Panc1 (cell line): ENCODE measurements around the gene COG7. TPM values are rescaled to one million over a fixed set of nuclear protein-coding genes. Genes with fewer than 3 reads are reported as not detected.

Source experiments
- ATAC-seq: fragments of 200-7000 bp; cut with Tn5 transposase; 2 replicates; pipeline ENCODE4 v1.9.1; 2020; ENCODE audit warnings: mild to moderate bottlenecking, moderate library complexity
- BruUV-seq: library from RNA; stranded (reverse); fragments of 400-500 nt; replicated peaks from 2 replicates; lab custom pipeline; 2021; lab: Mats Ljungman, UMichigan
- CTCF ChIA-PET: fragments of 300-600 bp; sonication (Branson Sonifier 250); formaldehyde crosslinking; loops from one replicate; lab custom pipeline; 2022; ENCODE audit warnings: antibody characterized with exemption; lab: Charles Lee
- POLR2A ChIA-PET: fragments of 300-600 bp; sonication (Branson Sonifier 250); formaldehyde crosslinking; loops from one replicate; lab custom pipeline; 2022; ENCODE audit warnings: antibody characterized with exemption; lab: Charles Lee
- DNase-seq: peaks from one replicate; pipeline ENCODE4 v3.0.0-alpha.2; 2010; ENCODE audit warnings: low read depth, low spot score
- H3K27ac ChIP-seq: 2 replicates; pipeline ENCODE4 v1.5.1; 2011; ENCODE audit warnings: mild to moderate bottlenecking, low read length, inconsistent platforms
- H3K27me3 ChIP-seq: fragments of 200-500 bp; sonication (Bioruptor generic); 2 replicates; pipeline ENCODE4 v1.6.0; 2014; ENCODE audit warnings: low read length, inconsistent platforms; ENCODE audit not compliant: control insufficient read depth, insufficient read depth
- H3K36me3 ChIP-seq: fragments of 200-500 bp; sonication (Bioruptor generic); 2 replicates; pipeline ENCODE4 v1.5.1; 2014; ENCODE audit warnings: inconsistent platforms, mild to moderate bottlenecking, low read length, moderate library complexity; ENCODE audit not compliant: control insufficient read depth, insufficient read depth
- H3K4me1 ChIP-seq: 2 replicates; pipeline ENCODE4 v1.5.1; 2011; ENCODE audit warnings: inconsistent platforms, mild to moderate bottlenecking, low read length, moderate library complexity; ENCODE audit not compliant: control insufficient read depth, insufficient read depth
- H3K4me3 ChIP-seq, 2 experiments: 2 replicates each; pipeline ENCODE4 v1.5.1; 2011 to 2012; ENCODE audit warnings: low read depth in 2 of 2, low read length in 2 of 2, mild to moderate bottlenecking in 2 of 2, inconsistent platforms in 1 of 2, moderate library complexity in 1 of 2
- H3K9me3 ChIP-seq: fragments of 200-500 bp; sonication (Bioruptor generic); 2 replicates; pipeline ENCODE4 v1.5.1; 2014; ENCODE audit warnings: low read depth, mild to moderate bottlenecking, inconsistent platforms, low read length, moderate library complexity; ENCODE audit not compliant: control insufficient read depth, insufficient read depth
- POLR2AphosphoS5 ChIP-seq: IDR thresholded peaks from 2 replicates; pipeline ENCODE4 v1.6.1; 2012; ENCODE audit warnings: mild to moderate bottlenecking, low read depth, low read length, moderate library complexity
- SIN3A ChIP-seq: IDR thresholded peaks from 2 replicates; pipeline ENCODE4 v1.6.1; 2012; ENCODE audit warnings: low read depth, mild to moderate bottlenecking, low read length, moderate library complexity, borderline replicate concordance; ENCODE audit not compliant: insufficient read depth
- TCF7L2 ChIP-seq: IDR thresholded peaks from 2 replicates; pipeline ENCODE4 v1.6.1; 2011; ENCODE audit warnings: mild to moderate bottlenecking, low read depth, low read length, inconsistent platforms
- in situ Hi-C: cut with HindIII; loops from 2 replicates; pipeline ENCODE4 v1.10.0; 2016; ENCODE audit warnings: low sequenced_read_pairs, low pct_unique_long_range_greater_than_20kb
- intact Hi-C: fragments of 100-400 bp; cut with micrococcal nuclease; formaldehyde crosslinking; loops from one replicate; pipeline ENCODE4 v1.10.0; 2022; ENCODE audit not compliant: unreplicated experiment
- total RNA-seq: library from RNA; stranded (reverse); gene quantifications from one replicate; pipeline ENCODE4 v1.2.1, GENCODE V29; 2021; ENCODE audit not compliant: unreplicated experiment
- TF ChIP-seq, protein P1 (sequence below): fragments of 450-650 bp; IDR thresholded peaks from 2 replicates; pipeline ENCODE4 v1.5.1; 2017; ENCODE audit warnings: mild to moderate bottlenecking
- TF ChIP-seq, protein P2 (sequence below), 2 experiments: IDR thresholded peaks; 2 replicates each; pipeline ENCODE4 v1.6.1; 2011 to 2012; ENCODE audit warnings: low read depth in 2 of 2, control low read depth in 1 of 2, low read length in 1 of 2, mild to moderate bottlenecking in 1 of 2, moderate library complexity in 1 of 2; ENCODE audit not compliant: insufficient read depth in 1 of 2

Gene COG7
- total RNA-seq, 1 experiment from 2014 or later, result 25.3 TPM

DNA sequence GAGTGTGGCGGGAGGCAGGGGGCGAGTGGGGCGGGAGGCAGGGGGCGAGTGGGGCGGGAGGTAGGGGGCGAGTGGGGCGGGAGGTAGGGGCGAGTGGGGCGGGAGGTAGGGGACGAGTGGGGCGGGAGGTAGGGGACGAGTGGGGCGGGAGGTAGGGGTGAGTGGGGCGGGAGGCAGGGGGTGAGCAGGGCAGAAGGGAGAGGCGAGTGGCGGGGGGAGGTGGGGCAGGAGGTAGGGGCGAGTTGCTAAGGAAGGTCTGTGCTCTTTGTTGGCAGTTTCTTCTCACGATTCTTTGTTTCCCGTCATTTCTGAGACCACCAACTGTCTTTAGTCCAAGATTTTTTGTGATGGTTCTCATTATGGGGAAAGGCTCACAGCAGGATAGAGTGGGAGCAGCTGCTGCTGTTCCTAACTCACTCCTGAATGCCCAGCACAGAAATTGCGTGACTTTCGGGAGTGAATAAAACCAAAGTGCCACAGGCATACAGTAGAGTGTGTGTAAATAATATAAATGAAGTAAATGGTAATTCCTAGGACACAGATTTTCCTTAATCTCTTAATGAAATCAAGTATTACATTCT lies 44.7 kb downstream of the COG7 start:
- no peak overlapping the region for H3K4me3 ChIP-seq
- H3K36me3 ChIP-seq, result peaks cover 6% of the 10 kb centered on the region
- H3K27ac ChIP-seq, result peak overlapping the region; percentile 72; the same call in 1 of the 2 replicates
- H3K9me3 ChIP-seq, result no peaks in the 10 kb centered on the region
- ChIA-PET POLR2A (interaction anchor here (0.6 kb wide), 1 partner anchor 95 kb away, joined by 3 read pairs; no protein-coding TSS in a partner anchor), CTCF (interaction anchor here (0.6 to 0.7 kb wide), 3 partner anchors 15 to 323 kb away, joined by 3 to 7 read pairs (median 3); no protein-coding TSS in a partner anchor)
- no peak for TF ChIP-seq TCF7L2
- TF ChIP-seq POLR2AphosphoS5, result no peak
- TF ChIP-seq, protein P1, sequence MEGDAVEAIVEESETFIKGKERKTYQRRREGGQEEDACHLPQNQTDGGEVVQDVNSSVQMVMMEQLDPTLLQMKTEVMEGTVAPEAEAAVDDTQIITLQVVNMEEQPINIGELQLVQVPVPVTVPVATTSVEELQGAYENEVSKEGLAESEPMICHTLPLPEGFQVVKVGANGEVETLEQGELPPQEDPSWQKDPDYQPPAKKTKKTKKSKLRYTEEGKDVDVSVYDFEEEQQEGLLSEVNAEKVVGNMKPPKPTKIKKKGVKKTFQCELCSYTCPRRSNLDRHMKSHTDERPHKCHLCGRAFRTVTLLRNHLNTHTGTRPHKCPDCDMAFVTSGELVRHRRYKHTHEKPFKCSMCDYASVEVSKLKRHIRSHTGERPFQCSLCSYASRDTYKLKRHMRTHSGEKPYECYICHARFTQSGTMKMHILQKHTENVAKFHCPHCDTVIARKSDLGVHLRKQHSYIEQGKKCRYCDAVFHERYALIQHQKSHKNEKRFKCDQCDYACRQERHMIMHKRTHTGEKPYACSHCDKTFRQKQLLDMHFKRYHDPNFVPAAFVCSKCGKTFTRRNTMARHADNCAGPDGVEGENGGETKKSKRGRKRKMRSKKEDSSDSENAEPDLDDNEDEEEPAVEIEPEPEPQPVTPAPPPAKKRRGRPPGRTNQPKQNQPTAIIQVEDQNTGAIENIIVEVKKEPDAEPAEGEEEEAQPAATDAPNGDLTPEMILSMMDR, result no peak
- TF ChIP-seq, protein P2, sequence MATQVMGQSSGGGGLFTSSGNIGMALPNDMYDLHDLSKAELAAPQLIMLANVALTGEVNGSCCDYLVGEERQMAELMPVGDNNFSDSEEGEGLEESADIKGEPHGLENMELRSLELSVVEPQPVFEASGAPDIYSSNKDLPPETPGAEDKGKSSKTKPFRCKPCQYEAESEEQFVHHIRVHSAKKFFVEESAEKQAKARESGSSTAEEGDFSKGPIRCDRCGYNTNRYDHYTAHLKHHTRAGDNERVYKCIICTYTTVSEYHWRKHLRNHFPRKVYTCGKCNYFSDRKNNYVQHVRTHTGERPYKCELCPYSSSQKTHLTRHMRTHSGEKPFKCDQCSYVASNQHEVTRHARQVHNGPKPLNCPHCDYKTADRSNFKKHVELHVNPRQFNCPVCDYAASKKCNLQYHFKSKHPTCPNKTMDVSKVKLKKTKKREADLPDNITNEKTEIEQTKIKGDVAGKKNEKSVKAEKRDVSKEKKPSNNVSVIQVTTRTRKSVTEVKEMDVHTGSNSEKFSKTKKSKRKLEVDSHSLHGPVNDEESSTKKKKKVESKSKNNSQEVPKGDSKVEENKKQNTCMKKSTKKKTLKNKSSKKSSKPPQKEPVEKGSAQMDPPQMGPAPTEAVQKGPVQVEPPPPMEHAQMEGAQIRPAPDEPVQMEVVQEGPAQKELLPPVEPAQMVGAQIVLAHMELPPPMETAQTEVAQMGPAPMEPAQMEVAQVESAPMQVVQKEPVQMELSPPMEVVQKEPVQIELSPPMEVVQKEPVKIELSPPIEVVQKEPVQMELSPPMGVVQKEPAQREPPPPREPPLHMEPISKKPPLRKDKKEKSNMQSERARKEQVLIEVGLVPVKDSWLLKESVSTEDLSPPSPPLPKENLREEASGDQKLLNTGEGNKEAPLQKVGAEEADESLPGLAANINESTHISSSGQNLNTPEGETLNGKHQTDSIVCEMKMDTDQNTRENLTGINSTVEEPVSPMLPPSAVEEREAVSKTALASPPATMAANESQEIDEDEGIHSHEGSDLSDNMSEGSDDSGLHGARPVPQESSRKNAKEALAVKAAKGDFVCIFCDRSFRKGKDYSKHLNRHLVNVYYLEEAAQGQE (IDR thresholded peaks at IDR 0.05; ENCODE audit: insufficient read depth in 1 of 2, low read depth in 2 of 2, low read length in 1 of 2), result no peak
- no TSS peak for BruUV-seq
- 0 out of 2 replicates have a peak, but pooled peaks have one; percentile 7 for ATAC-seq
- H3K27me3 ChIP-seq, result no peaks in the 10 kb centered on the region
- no peak for DNase-seq
- intact Hi-C loops (no loop called here), in situ Hi-C loops (no loop called here)
- peaks cover 38% of the 10 kb centered on the region for H3K4me1 ChIP-seq

DNA sequence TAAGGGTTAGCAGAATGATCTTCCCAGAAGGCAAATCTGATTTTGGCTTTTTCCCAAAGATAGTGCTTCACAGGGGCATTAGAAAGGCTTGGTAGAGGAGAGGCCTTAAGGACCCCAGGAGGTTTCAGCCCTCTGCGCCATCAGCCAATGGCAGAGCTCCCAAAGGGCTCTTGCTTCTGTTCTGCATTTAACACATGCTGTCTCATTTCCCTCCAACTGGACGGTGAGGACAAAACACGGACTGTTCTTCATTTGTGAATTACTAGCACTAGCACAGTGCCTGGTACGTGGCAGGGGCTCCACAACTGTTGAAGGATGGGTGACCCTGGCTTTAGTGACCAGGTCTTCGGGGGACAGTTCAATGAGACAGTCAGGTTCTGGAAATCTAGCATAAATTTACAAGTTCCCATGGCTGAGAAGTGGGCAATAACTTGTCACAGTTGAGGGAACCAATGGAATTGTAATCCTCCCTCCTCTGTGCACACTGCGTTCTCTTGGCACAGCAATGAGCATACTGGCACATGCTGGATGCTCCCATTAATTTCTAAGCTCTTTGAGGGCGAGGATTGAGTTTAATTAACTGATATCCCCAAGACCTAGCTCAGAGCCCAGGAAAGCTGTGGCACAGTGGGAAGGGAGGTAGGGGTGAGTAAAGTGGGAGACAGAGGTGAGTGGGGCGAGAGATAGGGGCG lies 45.4 kb downstream of the COG7 start:
- no peak for DNase-seq
- no peaks in the 10 kb centered on the region for H3K27me3 ChIP-seq
- in situ Hi-C loops, result no loop called here
- peaks cover 6% of the 10 kb centered on the region for H3K36me3 ChIP-seq
- peak overlapping the region; percentile 71; the same call in 1 of the 2 replicates for H3K27ac ChIP-seq
- BruUV-seq, result no TSS peak
- POLR2A ChIA-PET, result no interaction called here
- TF ChIP-seq, protein P2 (IDR thresholded peaks at IDR 0.05; ENCODE audit: insufficient read depth in 1 of 2, low read depth in 2 of 2, low read length in 1 of 2), result no peak
- TF ChIP-seq, protein P1, result no peak
- TF ChIP-seq POLR2AphosphoS5, result no peak
- no peak for TF ChIP-seq TCF7L2
- TF ChIP-seq SIN3A, result no peak
- peaks cover 40% of the 10 kb centered on the region for H3K4me1 ChIP-seq
- intact Hi-C loops, result no loop called here
- no peaks in the 10 kb centered on the region for H3K9me3 ChIP-seq
- CTCF ChIA-PET, result no interaction called here
- ATAC-seq, result no peak
- H3K4me3 ChIP-seq, result no peak overlapping the region
